ENCODE measurements around the gene PIBF1.

DNA sequence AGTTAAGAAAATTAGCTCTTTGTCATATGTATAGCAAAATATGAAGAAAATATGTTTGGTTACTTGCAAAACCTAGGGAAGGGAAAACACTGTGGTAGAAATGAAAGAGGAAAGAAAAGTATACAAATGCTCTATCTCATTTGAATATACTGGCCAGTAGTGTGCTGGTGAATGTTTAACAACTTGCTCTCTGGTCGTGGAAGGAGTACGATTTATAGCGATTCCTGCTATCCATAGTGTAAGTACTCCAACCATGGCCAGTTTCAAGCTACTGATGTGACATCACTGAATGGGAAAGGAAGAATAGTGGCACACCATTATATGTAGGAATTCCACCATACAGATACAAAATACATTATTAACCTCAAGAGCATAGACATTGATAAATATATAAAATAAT lies 44.9 kb upstream of the PIBF1 start:
- TF ChIP-seq, protein P1, sequence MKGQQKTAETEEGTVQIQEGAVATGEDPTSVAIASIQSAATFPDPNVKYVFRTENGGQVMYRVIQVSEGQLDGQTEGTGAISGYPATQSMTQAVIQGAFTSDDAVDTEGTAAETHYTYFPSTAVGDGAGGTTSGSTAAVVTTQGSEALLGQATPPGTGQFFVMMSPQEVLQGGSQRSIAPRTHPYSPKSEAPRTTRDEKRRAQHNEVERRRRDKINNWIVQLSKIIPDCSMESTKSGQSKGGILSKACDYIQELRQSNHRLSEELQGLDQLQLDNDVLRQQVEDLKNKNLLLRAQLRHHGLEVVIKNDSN (CRISPR knock-in tag; IDR thresholded peaks at IDR 0.05): no peak
- TF ChIP-seq ZBTB21 (CRISPR knock-in tag; IDR thresholded peaks at IDR 0.05; ENCODE audit: borderline replicate concordance) (no peak), ELF4 (CRISPR knock-in tag; IDR thresholded peaks at IDR 0.05; ENCODE audit: low read depth) (no peak), JAZF1 (CRISPR knock-in tag; IDR thresholded peaks at IDR 0.05) (no peak), TEAD1 (CRISPR knock-in tag; IDR thresholded peaks at IDR 0.05) (no peak), IRF1 (CRISPR knock-in tag; IDR thresholded peaks at IDR 0.05) (no peak), CTCF (IDR thresholded peaks at IDR 0.05) (no peak), MAX (CRISPR knock-in tag; IDR thresholded peaks at IDR 0.05) (no peak)
- TF ChIP-seq, protein P2, sequence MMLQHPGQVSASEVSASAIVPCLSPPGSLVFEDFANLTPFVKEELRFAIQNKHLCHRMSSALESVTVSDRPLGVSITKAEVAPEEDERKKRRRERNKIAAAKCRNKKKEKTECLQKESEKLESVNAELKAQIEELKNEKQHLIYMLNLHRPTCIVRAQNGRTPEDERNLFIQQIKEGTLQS (CRISPR knock-in tag; conservative IDR thresholded peaks at IDR 0.05): no peak
- TF ChIP-seq, protein P3, sequence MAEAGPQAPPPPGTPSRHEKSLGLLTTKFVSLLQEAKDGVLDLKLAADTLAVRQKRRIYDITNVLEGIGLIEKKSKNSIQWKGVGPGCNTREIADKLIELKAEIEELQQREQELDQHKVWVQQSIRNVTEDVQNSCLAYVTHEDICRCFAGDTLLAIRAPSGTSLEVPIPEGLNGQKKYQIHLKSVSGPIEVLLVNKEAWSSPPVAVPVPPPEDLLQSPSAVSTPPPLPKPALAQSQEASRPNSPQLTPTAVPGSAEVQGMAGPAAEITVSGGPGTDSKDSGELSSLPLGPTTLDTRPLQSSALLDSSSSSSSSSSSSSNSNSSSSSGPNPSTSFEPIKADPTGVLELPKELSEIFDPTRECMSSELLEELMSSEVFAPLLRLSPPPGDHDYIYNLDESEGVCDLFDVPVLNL (CRISPR knock-in tag; IDR thresholded peaks at IDR 0.05; ENCODE audit: borderline replicate concordance, low read depth): no peak

All from WTC11 (cell line).